Subcutaneous abdominal adipose tissue (tissue), 5 donors: Measurements from ENCODE around the gene F2RL3.

Experiments used
- H3K27ac ChIP-seq: one replicate; pipeline ENCODE4 v1.7.0; 2013; ENCODE audit warnings: low read depth, mild to moderate bottlenecking, inconsistent platforms, low read length, moderate library complexity
- H3K27me3 ChIP-seq, 5 donors: one replicate each; pipeline ENCODE4 v1.7.0; 2013; ENCODE audit warnings: low read length in 5 of 5, inconsistent platforms in 1 of 5; ENCODE audit not compliant: control insufficient read depth in 5 of 5, insufficient read depth in 4 of 5
- H3K36me3 ChIP-seq, 5 donors: one replicate each; pipeline ENCODE4 v1.7.0; 2013; ENCODE audit warnings: low read length in 5 of 5; ENCODE audit not compliant: control insufficient read depth in 5 of 5, insufficient read depth in 5 of 5
- H3K4me1 ChIP-seq, 5 donors: one replicate each; pipeline ENCODE4 v1.7.0; 2013; ENCODE audit warnings: low read length in 5 of 5, mild to moderate bottlenecking in 3 of 5, moderate library complexity in 1 of 5; ENCODE audit not compliant: control insufficient read depth in 5 of 5, insufficient read depth in 5 of 5
- H3K4me3 ChIP-seq, 5 donors: one replicate each; pipeline ENCODE4 v1.7.0; 2013; ENCODE audit warnings: low read length in 5 of 5, low read depth in 1 of 5
- H3K9ac ChIP-seq, 5 donors: one replicate each; pipeline ENCODE4 v1.7.0; 2013; ENCODE audit warnings: low read length in 5 of 5, mild to moderate bottlenecking in 4 of 5, moderate library complexity in 3 of 5
- H3K9me3 ChIP-seq, 5 donors: one replicate each; pipeline ENCODE4 v1.7.0; 2013; ENCODE audit warnings: low read length in 5 of 5; ENCODE audit not compliant: control insufficient read depth in 5 of 5
- donor health status: healthy.
- donor health status: healthy.
- donor health status: healthy.
- donor health status: healthy.
- donor health status: healthy.

F2RL3 gene

GRCh38 chr19:16860118-16860517, 28.7 kb upstream of the F2RL3 start:
- H3K36me3 ChIP-seq, result peaks cover 7 to 75% (median 56%) of the 10 kb centered on the region in 5 donors

GRCh38 chr19:16861011-16861410, 27.8 kb upstream of the F2RL3 start:
- Histone ChIP-seq H3K27me3 (no peaks in the 10 kb centered on the region), H3K4me1 (peaks cover 0 to 3% (median 0%) of the 10 kb centered on the region in 5 donors), H3K9ac (no peak overlapping the region), H3K27ac (no peak overlapping the region), H3K4me3 (no peak overlapping the region), H3K9me3 (no peaks in the 10 kb centered on the region), H3K36me3 (peaks cover 10 to 76% (median 59%) of the 10 kb centered on the region in 5 donors)

More at GRCh38 chr19:16860118-16860517, 28.7 kb upstream of the F2RL3 start:
- Histone ChIP-seq H3K9me3 (no peaks in the 10 kb centered on the region), H3K4me1 (peaks cover 0 to 3% (median 0%) of the 10 kb centered on the region in 5 donors), H3K4me3 (no peak overlapping the region), H3K9ac (no peak overlapping the region), H3K27me3 (no peaks in the 10 kb centered on the region), H3K27ac (no peak overlapping the region)

GRCh38 chr19:16861834-16862233, 27.0 kb upstream of the F2RL3 start:
- Histone ChIP-seq H3K4me1 (peaks cover 0 to 3% (median 0%) of the 10 kb centered on the region in 5 donors), H3K9ac (no peak overlapping the region), H3K27ac (no peak overlapping the region), H3K4me3 (no peak overlapping the region), H3K9me3 (no peaks in the 10 kb centered on the region), H3K36me3 (peaks cover 10 to 76% (median 64%) of the 10 kb centered on the region in 5 donors), H3K27me3 (no peaks in the 10 kb centered on the region)

GRCh38 chr19:16862826-16863415, 25.9 kb upstream of the F2RL3 start:
- peaks cover 0 to 3% (median 0%) of the 10 kb centered on the region in 5 donors for H3K4me1 ChIP-seq
- H3K9ac ChIP-seq, result no peak overlapping the region
- no peaks in the 10 kb centered on the region for H3K27me3 ChIP-seq
- no peaks in the 10 kb centered on the region for H3K9me3 ChIP-seq
- H3K36me3 ChIP-seq, result peaks cover 10 to 81% (median 69%) of the 10 kb centered on the region in 5 donors
- no peak overlapping the region for H3K27ac ChIP-seq
- no peak overlapping the region for H3K4me3 ChIP-seq

- no peak overlapping the region for H3K4me3 ChIP-seq
- no peaks in the 10 kb centered on the region for H3K27me3 ChIP-seq
- H3K4me1 ChIP-seq, result peaks cover 0 to 8% (median 0%) of the 10 kb centered on the region in 5 donors
- H3K27ac ChIP-seq, result no peak overlapping the region
- no peak overlapping the region for H3K9ac ChIP-seq
- peaks cover 10 to 95% (median 90%) of the 10 kb centered on the region in 5 donors for H3K36me3 ChIP-seq
- no peaks in the 10 kb centered on the region for H3K9me3 ChIP-seq
These were observed 21.6 kb upstream of the F2RL3 start for GRCh38 chr19:16867211-16867610.

- Histone ChIP-seq H3K4me3 (no peak overlapping the region), H3K36me3 (peaks cover 5 to 95% (median 87%) of the 10 kb centered on the region in 5 donors), H3K9ac (no peak overlapping the region), H3K27ac (no peak overlapping the region), H3K4me1 (peaks cover 0 to 18% (median 7%) of the 10 kb centered on the region in 5 donors), H3K9me3 (no peaks in the 10 kb centered on the region), H3K27me3 (no peaks in the 10 kb centered on the region)
These were observed 20.2 kb upstream of the F2RL3 start for GRCh38 chr19:16868423-16869130.

GRCh38 chr19:16869331-16869972, 19.3 kb upstream of the F2RL3 start:
- Histone ChIP-seq H3K27me3 (no peaks in the 10 kb centered on the region), H3K4me3 (no peak overlapping the region), H3K4me1 (peaks cover 0 to 27% (median 14%) of the 10 kb centered on the region in 5 donors), H3K9me3 (no peaks in the 10 kb centered on the region), H3K27ac (no peak overlapping the region), H3K9ac (no peak overlapping the region), H3K36me3 (peaks cover 5 to 89% (median 82%) of the 10 kb centered on the region in 5 donors)

- H3K36me3 ChIP-seq, result peaks cover 3 to 80% (median 72%) of the 10 kb centered on the region in 5 donors
- H3K9ac ChIP-seq, result no peak overlapping the region
- no peaks in the 10 kb centered on the region for H3K27me3 ChIP-seq
- H3K27ac ChIP-seq, result peak overlapping the region; percentile 55
- H3K4me3 ChIP-seq, result no peak overlapping the region
- peaks cover 0 to 40% (median 24%) of the 10 kb centered on the region in 5 donors for H3K4me1 ChIP-seq
- no peaks in the 10 kb centered on the region for H3K9me3 ChIP-seq
These were observed 16.9 kb upstream of the F2RL3 start for GRCh38 chr19:16871871-16872270.

GRCh38 chr19:16872728-16873127, 16.1 kb upstream of the F2RL3 start:
- peaks cover 3 to 80% (median 72%) of the 10 kb centered on the region in 5 donors for H3K36me3 ChIP-seq
- no peaks in the 10 kb centered on the region for H3K27me3 ChIP-seq
- H3K9me3 ChIP-seq, result no peaks in the 10 kb centered on the region
- no peak overlapping the region for H3K4me3 ChIP-seq
- H3K4me1 ChIP-seq, result peaks cover 0 to 49% (median 24%) of the 10 kb centered on the region in 5 donors
- no peak overlapping the region for H3K9ac ChIP-seq
- H3K27ac ChIP-seq, result no peak overlapping the region

- Histone ChIP-seq H3K4me3 (no peak overlapping the region), H3K4me1 (peaks cover 0 to 55% (median 24%) of the 10 kb centered on the region in 5 donors), H3K27me3 (no peaks in the 10 kb centered on the region), H3K36me3 (peaks cover 3 to 80% (median 72%) of the 10 kb centered on the region in 5 donors), H3K27ac (peak overlapping the region; percentile 32), H3K9ac (peak overlapping the region in 1 of 5 donors; percentile 35), H3K9me3 (no peaks in the 10 kb centered on the region)
These were observed 15.2 kb upstream of the F2RL3 start for GRCh38 chr19:16873594-16873993.
